GM19468 (cell line): ENCODE results near the gene LIMK1.
"Not testable (repeated sequence)": the region's sequence is repeated elsewhere in the genome, so short reads cannot be mapped to it uniquely, and the experiment has no call there.

Experiments used
- ATAC-seq: cut with Tn5 transposase; IDR thresholded peaks from one replicate; pipeline ENCODE4 v1.9.1; 2021; ENCODE audit warnings: mild to moderate bottlenecking, moderate library complexity, moderate number of reproducible peaks; ENCODE audit not compliant: unreplicated experiment; ENCODE audit errors: extremely low read depth

Gene LIMK1

DNA sequence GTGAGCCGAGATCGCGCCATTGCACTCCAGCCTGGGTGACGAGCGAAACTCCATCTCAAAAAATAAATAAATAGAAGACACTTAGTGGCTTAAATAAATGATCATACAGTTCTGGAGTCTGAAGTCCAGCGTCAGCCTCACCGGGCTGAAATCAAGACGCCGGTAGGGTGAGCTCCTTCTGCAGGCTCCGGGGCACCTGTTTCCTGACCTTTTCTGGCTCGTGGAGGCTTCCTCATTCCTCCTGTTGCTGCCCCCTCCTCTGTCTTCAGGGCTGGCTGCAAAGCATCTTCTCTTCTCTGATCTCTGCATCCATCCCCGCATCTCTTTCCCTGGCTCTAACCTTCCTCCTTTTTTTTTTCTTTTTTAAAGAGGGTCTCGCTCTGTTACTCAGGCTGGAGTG is 32.8 kb downstream of the LIMK1 start:
- ATAC-seq = no peak

DNA sequence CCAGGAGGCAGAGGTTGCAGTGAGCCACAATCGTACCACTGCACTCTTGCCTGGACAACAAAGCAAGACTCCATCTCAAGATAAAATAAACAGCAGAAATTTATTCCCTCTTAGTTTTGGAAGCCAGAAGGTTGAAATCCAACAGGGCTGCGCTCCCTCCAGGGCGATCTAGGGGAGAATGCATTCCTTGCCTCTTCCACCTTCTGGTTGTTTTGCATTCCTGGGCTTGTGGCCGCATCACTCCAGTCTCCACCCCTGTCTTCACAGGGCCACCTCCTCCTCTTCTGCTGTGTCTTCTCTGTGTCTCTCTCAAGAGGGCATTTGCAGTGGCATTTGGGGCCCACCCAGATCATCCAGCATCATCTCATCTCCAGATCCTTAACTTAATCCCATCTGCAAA is 36.2 kb downstream of the LIMK1 start:
- ATAC-seq = no peak

DNA sequence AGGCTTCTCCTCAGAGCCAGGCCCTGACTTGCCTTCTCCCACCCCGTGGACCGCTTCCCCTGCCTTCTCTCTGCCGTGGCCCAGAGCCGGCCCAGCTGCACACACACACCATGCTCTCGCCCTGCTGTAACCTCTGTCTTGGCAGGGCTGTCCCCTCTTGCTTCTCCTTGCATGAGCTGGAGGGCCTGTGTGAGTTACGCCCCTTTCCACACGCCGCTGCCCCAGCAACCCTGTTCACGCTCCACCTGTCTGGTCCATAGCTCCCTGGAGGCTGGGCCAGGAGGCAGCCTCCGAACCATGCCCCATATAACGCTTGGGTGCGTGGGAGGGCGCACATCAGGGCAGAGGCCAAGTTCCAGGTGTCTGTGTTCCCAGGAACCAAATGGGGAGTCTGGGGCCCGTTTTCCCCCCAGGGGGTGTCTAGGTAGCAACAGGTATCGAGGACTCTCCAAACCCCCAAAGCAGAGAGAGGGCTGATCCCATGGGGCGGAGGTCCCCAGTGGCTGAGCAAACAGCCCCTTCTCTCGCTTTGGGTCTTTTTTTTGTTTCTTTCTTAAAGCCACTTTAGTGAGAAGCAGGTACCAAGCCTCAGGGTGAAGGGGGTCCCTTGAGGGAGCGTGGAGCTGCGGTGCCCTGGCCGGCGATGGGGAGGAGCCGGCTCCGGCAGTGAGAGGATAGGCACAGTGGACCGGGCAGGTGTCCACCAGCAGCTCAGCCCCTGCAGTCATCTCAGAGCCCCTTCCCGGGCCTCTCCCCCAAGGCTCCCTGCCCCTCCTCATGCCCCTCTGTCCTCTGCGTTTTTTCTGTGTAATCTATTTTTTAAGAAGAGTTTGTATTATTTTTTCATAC is 38.0 kb downstream of the LIMK1 start:
- ATAC-seq = no peak

DNA sequence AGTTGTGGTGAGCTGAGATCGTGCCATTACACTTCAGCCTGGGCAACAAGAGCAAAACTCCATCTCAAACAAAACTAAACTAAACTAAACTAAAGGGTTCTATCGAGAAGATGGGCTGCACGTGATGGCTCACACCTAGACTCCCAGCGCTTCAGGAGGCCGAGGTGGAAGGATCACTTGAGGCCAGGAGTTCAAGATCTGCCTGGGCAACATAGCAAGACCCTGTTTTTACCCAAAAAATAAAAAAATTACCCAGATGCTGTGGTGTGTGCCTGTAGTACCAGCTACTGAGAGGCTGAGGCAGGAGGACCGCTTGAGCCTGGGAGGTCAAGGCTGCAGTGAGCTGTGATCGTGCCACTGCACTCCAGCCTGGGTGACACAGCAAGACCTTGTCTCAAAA is 40.3 kb downstream of the LIMK1 start:
- ATAC-seq = not testable (repeated sequence)

GRCh38 chr7:74126220-74126880 is 42.7 kb downstream of the LIMK1 start:
- ATAC-seq = no peak

DNA sequence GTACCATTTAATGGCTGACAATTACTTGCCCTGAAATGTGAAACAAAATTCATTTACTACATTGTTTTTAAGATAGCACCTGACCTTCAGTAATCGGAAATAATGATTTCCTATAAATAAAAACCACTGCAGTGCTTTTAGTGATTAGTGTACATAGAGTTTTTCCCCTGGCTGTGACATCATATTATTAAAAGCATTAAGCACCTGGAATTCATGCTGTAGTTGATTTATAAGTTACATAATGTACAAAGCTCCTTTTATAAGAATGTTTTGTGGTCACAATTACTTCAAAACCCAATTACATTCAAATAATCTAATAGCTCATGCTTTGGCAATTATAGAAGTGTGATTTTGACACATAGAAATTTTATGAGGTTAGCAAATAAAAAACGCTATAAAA is 46.3 kb downstream of the LIMK1 start:
- ATAC-seq = no peak

GRCh38 chr7:74130518-74130917 is 46.9 kb downstream of the LIMK1 start:
- no peak for ATAC-seq

DNA sequence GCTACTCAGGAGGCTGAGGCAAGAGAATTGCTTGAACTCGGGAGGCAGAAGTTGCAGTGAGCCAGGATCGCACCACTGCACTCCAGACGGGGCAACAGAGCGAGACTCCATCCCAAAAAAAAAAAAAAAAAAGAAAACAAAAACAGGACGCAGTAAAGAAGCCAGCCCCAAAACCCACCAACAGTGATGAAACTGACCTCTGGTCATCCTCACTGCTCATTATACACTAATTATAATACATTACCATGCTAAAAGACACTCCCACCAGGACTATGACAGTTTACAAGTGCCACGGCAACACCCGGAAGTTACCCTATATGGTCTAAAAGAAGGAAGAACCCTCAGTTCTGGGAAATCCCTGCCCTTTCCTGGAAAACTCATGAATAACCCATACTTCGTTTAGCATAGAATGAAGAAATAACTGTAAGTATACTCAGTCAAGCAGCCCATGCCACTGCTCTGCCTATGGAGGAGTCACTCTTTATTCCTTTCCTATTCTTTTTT is 50.6 kb downstream of the LIMK1 start:
- no peak for ATAC-seq

- ATAC-seq = no peak
Observed at GRCh38 chr7:74138334-74138867, 54.8 kb downstream of the LIMK1 start.

DNA sequence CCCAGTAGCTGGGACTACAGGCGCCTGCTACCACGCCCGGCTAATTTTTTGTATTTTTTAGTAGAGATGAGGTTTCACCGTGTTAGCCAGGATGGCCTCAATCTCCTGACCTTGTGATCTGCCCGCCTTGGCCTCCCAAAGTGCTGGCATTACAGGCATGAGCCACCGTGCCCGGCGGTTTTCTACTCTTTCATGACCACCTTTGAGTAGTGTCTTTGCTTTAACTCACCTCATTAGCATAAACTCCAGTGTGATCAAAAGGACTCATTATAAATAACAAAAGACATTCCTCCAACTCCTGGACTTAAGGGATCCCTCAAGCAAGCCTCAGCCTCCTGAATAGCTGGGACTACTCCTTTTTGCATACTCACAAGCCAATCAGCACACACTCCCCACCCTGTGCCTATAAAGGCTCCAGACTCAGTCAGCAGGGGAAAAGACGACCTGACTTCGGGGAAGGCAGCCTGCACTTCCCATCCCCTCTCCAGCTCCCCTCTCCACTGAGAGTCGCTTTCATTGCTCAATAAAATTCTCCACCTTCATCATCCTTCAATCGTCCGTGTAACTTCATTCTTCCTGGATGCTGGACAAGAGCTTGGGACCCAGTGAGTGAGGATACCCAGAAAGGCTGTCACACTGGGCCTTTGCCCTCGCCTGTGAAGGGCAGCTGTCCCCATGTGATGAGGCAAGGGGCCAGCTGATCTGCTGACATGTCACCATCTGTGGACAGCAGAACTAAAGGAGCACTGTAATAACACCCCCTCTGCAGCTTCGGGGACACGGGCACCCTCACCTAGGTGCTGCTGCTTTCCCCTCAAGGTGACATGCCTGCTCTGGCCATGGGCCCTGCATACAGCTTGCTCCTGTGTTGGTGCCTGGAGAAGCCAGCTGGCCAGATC is 55.6 kb downstream of the LIMK1 start:
- ATAC-seq = no peak

DNA sequence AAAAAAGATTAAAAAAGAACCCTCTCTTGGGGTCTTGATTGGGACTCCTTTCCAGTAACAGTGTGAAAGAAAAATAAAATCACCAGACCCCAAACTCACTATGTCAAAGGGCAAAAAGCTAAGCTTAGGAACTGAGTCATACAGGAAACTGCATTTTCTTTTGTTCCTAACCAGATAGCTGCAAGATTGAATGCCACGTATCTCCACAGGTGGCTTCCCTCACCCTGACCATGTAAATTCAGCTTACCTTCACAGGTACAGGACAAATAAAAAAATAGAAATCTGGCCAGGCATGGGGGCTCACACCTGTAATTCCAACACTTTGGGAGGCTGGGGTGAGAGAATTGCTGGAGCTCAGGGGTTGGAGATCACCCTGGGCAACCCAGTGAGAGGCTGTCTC is 58.1 kb downstream of the LIMK1 start:
- no peak for ATAC-seq

GRCh38 chr7:74143383-74143782 is 59.8 kb downstream of the LIMK1 start:
- no peak for ATAC-seq

- ATAC-seq = no peak
Observed at GRCh38 chr7:74148491-74148890, 64.9 kb downstream of the LIMK1 start.

DNA sequence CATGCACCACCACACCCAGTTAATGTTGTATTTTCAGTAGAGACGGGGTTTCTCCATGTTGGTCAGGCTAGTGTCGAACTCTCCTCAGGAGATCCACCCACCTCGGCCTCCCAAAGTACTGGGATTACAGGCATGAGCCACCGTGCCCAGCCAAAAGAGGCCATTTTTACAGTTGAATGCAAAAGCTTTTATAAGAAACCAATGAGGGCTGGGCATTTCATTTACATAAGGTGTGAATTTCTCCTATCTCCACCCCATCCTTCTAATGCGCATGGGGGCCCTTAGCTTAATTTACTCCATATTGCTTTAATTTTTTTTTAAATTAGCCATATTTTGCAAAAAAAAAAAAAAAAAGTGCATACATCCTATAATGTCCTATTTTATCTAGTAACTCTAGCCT is 65.5 kb downstream of the LIMK1 start:
- no peak for ATAC-seq

DNA sequence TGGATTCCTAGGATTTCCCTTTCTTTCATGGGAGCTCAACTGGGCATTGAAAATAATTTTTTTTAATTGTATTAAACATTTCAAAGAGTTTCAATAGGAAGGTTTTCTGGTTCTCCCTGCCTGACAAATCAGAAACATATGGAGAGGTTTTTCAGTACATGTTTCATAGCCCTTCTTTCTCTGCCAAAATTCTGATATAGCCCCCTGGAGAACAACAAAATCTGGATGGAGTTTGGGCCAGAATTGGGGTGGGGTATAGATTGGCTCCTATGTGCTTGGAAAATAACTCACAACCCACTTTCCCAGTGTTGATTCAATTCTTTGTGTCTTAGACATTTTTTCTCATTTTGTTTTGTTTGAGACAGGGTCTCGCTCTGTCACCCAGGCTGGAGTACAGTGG is 66.0 kb downstream of the LIMK1 start:
- ATAC-seq = no peak

DNA sequence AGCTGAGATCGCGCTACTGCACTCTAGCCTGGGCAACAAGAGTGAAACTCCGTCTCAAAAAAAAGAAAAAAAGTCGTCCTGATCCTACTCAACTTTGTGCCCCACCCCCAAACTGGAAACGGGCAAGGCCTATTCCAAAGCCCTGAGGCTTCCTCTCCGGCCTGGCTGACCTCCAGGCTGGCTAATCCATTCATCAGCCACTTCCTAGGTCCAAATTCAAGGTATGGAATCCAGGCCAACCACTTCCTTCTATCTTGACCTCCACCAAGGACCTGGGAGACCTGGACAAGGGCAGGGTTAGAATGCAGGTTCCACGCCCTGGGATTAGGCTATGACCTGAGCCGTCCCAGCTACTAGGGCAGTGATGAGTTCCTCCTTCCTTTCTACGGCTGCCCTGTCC is 70.1 kb downstream of the LIMK1 start:
- ATAC-seq = no peak

DNA sequence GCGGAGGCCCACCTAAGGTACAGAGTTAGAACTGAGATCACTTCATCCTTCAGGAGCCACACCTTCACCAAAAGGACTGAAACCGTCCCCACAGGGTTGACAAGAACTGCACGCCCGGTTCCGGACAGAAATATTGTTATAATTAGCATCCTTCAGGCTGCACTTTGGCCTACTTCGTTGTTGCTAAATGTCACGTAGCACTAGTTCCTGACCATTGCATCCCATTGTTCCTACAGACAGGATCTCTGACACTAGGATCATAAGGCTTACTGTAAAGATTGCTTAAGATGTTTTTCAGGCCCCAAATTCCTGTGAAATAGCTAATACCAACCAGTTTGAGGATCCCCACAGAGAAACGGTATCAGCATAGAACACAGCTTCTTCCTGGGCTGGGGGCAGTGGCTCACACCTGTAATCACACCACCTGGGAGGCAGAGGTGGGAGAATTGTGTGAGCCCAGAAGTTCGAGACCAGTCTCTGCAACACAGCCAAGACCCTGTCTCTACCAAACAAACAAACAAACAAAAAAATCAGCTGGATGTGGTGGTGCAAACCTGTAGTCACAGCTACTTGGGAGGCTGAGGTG is 72.3 kb downstream of the LIMK1 start:
- no peak for ATAC-seq

GRCh38 chr7:74157605-74158004 is 74.0 kb downstream of the LIMK1 start:
- ATAC-seq = no peak

GRCh38 chr7:74164985-74165456 is 81.4 kb downstream of the LIMK1 start:
- ATAC-seq = no peak
